IMR-90 (cell line): ENCODE measurements around the gene OR4C12. TPM values are rescaled to one million over a fixed set of nuclear protein-coding genes. Genes with fewer than 3 reads are reported as not detected.
"Not testable (repeated sequence)": the region's sequence is repeated elsewhere in the genome, so short reads cannot be mapped to it uniquely, and the experiment has no call there.

Experiments
- ATAC-seq: fragments of 200-7000 bp; cut with Tn5 transposase; 2 replicates; pipeline ENCODE4 v1.9.1; 2020; ENCODE audit warnings: low read depth, mild to moderate bottlenecking, moderate library complexity
- Bru-seq: library from RNA; stranded (reverse); fragments of 400-500 nt; gene quantifications from one replicate; lab custom pipeline; 2021; lab: Mats Ljungman, UMichigan
- BruChase-seq, 2 experiments: library from RNA; stranded (reverse); fragments of 400-500 nt; gene quantifications; one replicate each; lab custom pipeline; 2021; lab: Mats Ljungman, UMichigan
- BruUV-seq: library from RNA; stranded (reverse); fragments of 400-500 nt; replicated peaks from 2 replicates; lab custom pipeline; 2021; lab: Mats Ljungman, UMichigan
- CTCF ChIA-PET: fragments of 300-600 bp; formaldehyde crosslinking; extraction: SDS; loops from one replicate; lab custom pipeline; 2021; ENCODE audit warnings: antibody characterized with exemption; lab: Yijun Ruan, JAX
- POLR2A ChIA-PET: fragments of 300-600 bp; sonication (Branson Sonifier 250); formaldehyde crosslinking; loops from one replicate; lab custom pipeline; 2022; ENCODE audit warnings: antibody characterized with exemption; ENCODE audit not compliant: unreplicated experiment; lab: Charles Lee
- DNase-seq: peaks from one replicate; pipeline ENCODE4 v3.0.0; 2013
- H2AFZ ChIP-seq: replicated peaks from 2 replicates; pipeline ENCODE3; 2013; ENCODE audit warnings: low read length, mild to moderate bottlenecking; ENCODE audit not compliant: poor library complexity
- H2AK5ac ChIP-seq: 2 replicates; pipeline ENCODE4 v1.6.1; 2013; ENCODE audit warnings: low read depth, low read length, inconsistent platforms
- H2AK9ac ChIP-seq: replicated peaks from 2 replicates; pipeline ENCODE3; 2013; ENCODE audit warnings: mild to moderate bottlenecking, low read depth, low read length, moderate library complexity; ENCODE audit not compliant: poor library complexity
- H2BK120ac ChIP-seq: 2 replicates; pipeline ENCODE4 v1.6.1; 2013; ENCODE audit warnings: low read depth, low read length, inconsistent platforms
- H2BK15ac ChIP-seq: 3 replicates; pipeline ENCODE4 v1.6.1; 2013; ENCODE audit warnings: low read depth, low read length, inconsistent platforms
- H2BK20ac ChIP-seq: 2 replicates; pipeline ENCODE4 v1.6.1; 2013; ENCODE audit warnings: low read depth, mild to moderate bottlenecking, inconsistent platforms, low read length, moderate library complexity
- H2BK5ac ChIP-seq: 2 replicates; pipeline ENCODE4 v1.6.1; 2013; ENCODE audit warnings: mild to moderate bottlenecking, low read depth, low read length, inconsistent platforms; ENCODE audit not compliant: poor library complexity, severe bottlenecking
- H3K14ac ChIP-seq: replicated peaks from 2 replicates; pipeline ENCODE4 v1.6.1; 2013; ENCODE audit warnings: low read depth, low read length, inconsistent platforms
- H3K18ac ChIP-seq: 2 replicates; pipeline ENCODE4 v1.6.1; 2013; ENCODE audit warnings: low read depth, low read length, control low read depth
- H3K23ac ChIP-seq: 2 replicates; pipeline ENCODE4 v1.6.1; 2013; ENCODE audit warnings: low read depth, low read length, inconsistent platforms
- H3K27ac ChIP-seq: 2 replicates; pipeline ENCODE4 v1.5.1; 2013; ENCODE audit warnings: mild to moderate bottlenecking, control low read depth, low read length; ENCODE audit not compliant: insufficient read depth
- H3K27me3 ChIP-seq: 2 replicates; pipeline ENCODE4 v1.6.1; 2013; ENCODE audit warnings: low read length; ENCODE audit not compliant: control insufficient read depth, insufficient read depth
- H3K36me3 ChIP-seq: 2 replicates; pipeline ENCODE4 v1.6.1; 2013; ENCODE audit warnings: low read length, mixed read lengths; ENCODE audit not compliant: control insufficient read depth, insufficient read depth
- H3K4ac ChIP-seq: 2 replicates; pipeline ENCODE4 v1.6.1; 2013; ENCODE audit warnings: low read depth, low read length, inconsistent platforms
- H3K4me1 ChIP-seq: 2 replicates; pipeline ENCODE4 v1.6.1; 2013; ENCODE audit warnings: low read length, mixed read lengths; ENCODE audit not compliant: control insufficient read depth, insufficient read depth
- H3K4me2 ChIP-seq: 2 replicates; pipeline ENCODE4 v1.6.1; 2013; ENCODE audit warnings: low read depth, mild to moderate bottlenecking, control low read depth, low read length, moderate library complexity
- H3K4me3 ChIP-seq: 2 replicates; pipeline ENCODE4 v1.5.1; 2013; ENCODE audit warnings: low read depth, mild to moderate bottlenecking, control low read depth, low read length, moderate library complexity; ENCODE audit not compliant: insufficient read depth
- H3K56ac ChIP-seq: 2 replicates; pipeline ENCODE4 v1.6.1; 2013; ENCODE audit warnings: low read length, inconsistent platforms; ENCODE audit not compliant: insufficient read depth; ENCODE audit errors: extremely low read depth
- H3K79me1 ChIP-seq, 2 experiments: 2 replicates each; pipeline ENCODE4 v1.6.1; 2013; ENCODE audit warnings: low read length in 2 of 2, inconsistent platforms in 1 of 2, low read depth in 1 of 2
- H3K9ac ChIP-seq: 2 replicates; pipeline ENCODE4 v1.6.1; 2013; ENCODE audit warnings: low read depth, low read length, control low read depth
- H3K9me1 ChIP-seq: 2 replicates; pipeline ENCODE4 v1.6.1; 2013; ENCODE audit warnings: low read length, inconsistent platforms; ENCODE audit not compliant: insufficient read depth
- H3K9me3 ChIP-seq: 2 replicates; pipeline ENCODE4 v1.6.1; 2013; ENCODE audit warnings: low read length; ENCODE audit not compliant: control insufficient read depth, insufficient read depth
- H4K20me1 ChIP-seq: 2 replicates; pipeline ENCODE4 v1.6.1; 2013; ENCODE audit warnings: low read length, inconsistent platforms; ENCODE audit not compliant: insufficient read depth
- H4K5ac ChIP-seq: 2 replicates; pipeline ENCODE4 v1.6.1; 2013; ENCODE audit warnings: mild to moderate bottlenecking, low read depth, low read length, control low read depth
- H4K8ac ChIP-seq, 2 experiments: 2 replicates each; pipeline ENCODE4 v1.6.1; 2013; ENCODE audit warnings: low read depth in 2 of 2, low read length in 2 of 2, control low read depth in 1 of 2, inconsistent platforms in 1 of 2
- H4K91ac ChIP-seq: 2 replicates; pipeline ENCODE4 v1.6.1; 2013; ENCODE audit warnings: low read depth, low read length, inconsistent platforms; ENCODE audit not compliant: insufficient read depth
- whole genome bisulfite sequencing, 2 experiments: methylation state at CpG; one replicate each; pipeline versions ENCODE4 v1.1.5 to v1.1.7; 2013; ENCODE audit warnings: missing lambda C conversion rate in 2 of 2; ENCODE audit not compliant: insufficient read length in 1 of 2; ENCODE audit errors: extremely low coverage in 2 of 2; 5-methylcytosine and 5-hydroxymethylcytosine counted together
- dilution Hi-C: fragments of 300-500 bp; cut with HindIII; formaldehyde crosslinking; loops from one replicate; pipeline ENCODE4 v1.14.3; 2018; ENCODE audit warnings: low sequenced_read_pairs; ENCODE audit not compliant: unreplicated experiment
- in situ Hi-C: fragments of 300-500 bp; cut with MboI; formaldehyde crosslinking; loops from 3 replicates; pipeline ENCODE4 v1.14.3; 2019; ENCODE audit warnings: low sequenced_read_pairs, inconsistent platforms, mixed read lengths
- intact Hi-C: fragments of 100-400 bp; cut with micrococcal nuclease; formaldehyde crosslinking; loops from 2 replicates; pipeline ENCODE4 v1.10.0; 2022
- long read RNA-seq: library from polyadenylated mRNA; unstranded; transcript quantifications from one replicate; pipeline ENCODE4 v2.0.0, GENCODE V29; 2021; ENCODE audit not compliant: unreplicated experiment
- polyA plus RNA-seq, 3 experiments: library from polyadenylated mRNA; depleted of rRNA; stranded (reverse); fragments of >200 nt; gene quantifications; 2 replicates each; pipeline ENCODE4 v1.2.3, GENCODE V29; 2012; ENCODE audit warnings: low replicate concordance in 1 of 3
- total RNA-seq: library from RNA; depleted of rRNA; stranded (reverse); fragments of >200 nt; gene quantifications from 2 replicates; pipeline ENCODE4 v1.2.3, GENCODE V29; 2012; rRNA removed

Gene OR4C12
- total RNA-seq (not detected in 2 replicates), polyA plus RNA-seq (2012; rRNA removed) (not detected in 2 replicates), Bru-seq, nascent RNA (not detected), BruChase-seq, experiment 1, labeled RNA remaining after a 6-hour chase (not detected), BruChase-seq, experiment 2, labeled RNA remaining after a 2-hour chase (not detected)
- polyA plus RNA-seq (2012; cell fraction: cytosol; rRNA removed), result not detected in 2 replicates
- polyA plus RNA-seq (2012; cell fraction: nucleus; rRNA removed; ENCODE audit: low replicate concordance), result not detected in 2 replicates
- long read RNA-seq, result 0 reads

DNA sequence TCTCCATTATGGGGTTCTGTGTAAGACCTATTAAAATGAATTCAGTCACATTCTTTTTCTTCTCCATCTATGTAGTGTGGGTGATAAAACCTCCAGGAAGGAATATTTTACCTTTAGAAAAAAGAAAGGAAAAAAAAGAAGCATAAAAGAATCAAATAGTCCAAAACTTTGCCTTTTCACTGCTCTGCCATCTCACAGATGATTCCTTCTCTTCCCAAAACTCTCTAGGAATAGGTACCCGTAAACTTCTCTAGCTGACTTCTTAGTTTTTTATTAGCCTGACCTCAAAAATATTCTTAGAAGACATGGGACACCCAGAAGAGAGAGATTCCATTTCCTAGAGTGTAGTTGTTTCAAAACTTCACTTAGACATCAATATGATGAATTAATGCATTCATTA, at the start of gene OR4C12:
TSS of gene OR4C12 (minus strand) at position 101 of the 400 bp plus-strand sequence. CDS start at position 67, 34 bp downstream.
- H3K4me2 ChIP-seq, H3K4ac ChIP-seq, in situ Hi-C loops, H3K36me3 ChIP-seq, H2AFZ ChIP-seq, H2BK20ac ChIP-seq, CTCF ChIA-PET, dilution Hi-C loops, H3K4me3 ChIP-seq, H3K9me3 ChIP-seq, H2BK120ac ChIP-seq, H3K9me1 ChIP-seq, H2BK5ac ChIP-seq, H3K27me3 ChIP-seq, H3K14ac ChIP-seq, H4K5ac ChIP-seq, H3K79me1 ChIP-seq, H3K23ac ChIP-seq, H2AK9ac ChIP-seq, H2BK15ac ChIP-seq, H3K56ac ChIP-seq, ATAC-seq, H3K18ac ChIP-seq, H2AK5ac ChIP-seq, H4K20me1 ChIP-seq, H3K27ac ChIP-seq, BruUV-seq, H4K91ac ChIP-seq, H4K8ac ChIP-seq, POLR2A ChIA-PET, H3K4me1 ChIP-seq, H3K9ac ChIP-seq, intact Hi-C loops, DNase-seq: not testable (repeated sequence)
- no CpG with 5 or more reads among the region's 1 CpG for WGBS, 2 experiments
